K562 (cell line): Measurements from ENCODE around the gene MPIG6B. TPM values are rescaled to one million over a fixed set of nuclear protein-coding genes. Genes with fewer than 3 reads are reported as not detected.

Experiments
- FOXM1 ChIP-seq, 2 experiments: fragments of 450-650 bp in 1 of 2; sonication (generic) in 1 of 2; formaldehyde crosslinking in 1 of 2; IDR thresholded peaks; 2 replicates each; pipeline versions ENCODE4 v1.6.1 to v1.9.0; 2017 to 2022; ENCODE audit warnings: low read depth in 2 of 2, mild to moderate bottlenecking in 2 of 2, missing genetic modification reagents in 1 of 2, moderate library complexity in 1 of 2
- HDAC3 ChIP-seq: fragments of 450-650 bp; IDR thresholded peaks from 2 replicates; pipeline ENCODE4 v1.6.1; 2018; ENCODE audit warnings: borderline replicate concordance, mild to moderate bottlenecking, moderate library complexity; ENCODE audit not compliant: partially characterized antibody
- HNRNPUL1 ChIP-seq: fragments of 200-400 bp; formaldehyde crosslinking; IDR thresholded peaks from 2 replicates; pipeline ENCODE4 v1.6.1; 2017; ENCODE audit warnings: low read length
- MTA1 ChIP-seq: fragments of 450-650 bp; IDR thresholded peaks from 2 replicates; pipeline ENCODE4 v1.6.1; 2017; ENCODE audit warnings: borderline replicate concordance
- MXI1 ChIP-seq: IDR thresholded peaks from 2 replicates; pipeline ENCODE4 v1.6.1; 2011; ENCODE audit warnings: low read depth, mild to moderate bottlenecking, improper control_type of control experiment, low read length
- NFE2L1 ChIP-seq: fragments of 450-650 bp; IDR thresholded peaks from 2 replicates; pipeline ENCODE4 v1.6.1; 2016; ENCODE audit warnings: missing genetic modification characterization, low read depth, mild to moderate bottlenecking, missing compliant biosample characterization, moderate library complexity, borderline replicate concordance
- NUFIP1 ChIP-seq: fragments of 450-650 bp; IDR thresholded peaks from 2 replicates; pipeline ENCODE4 v1.6.1; 2018; ENCODE audit not compliant: partially characterized antibody
- RBM15 ChIP-seq: fragments of 200-400 bp; formaldehyde crosslinking; IDR thresholded peaks from 2 replicates; pipeline ENCODE4 v1.6.1; 2018; ENCODE audit warnings: mild to moderate bottlenecking, low read length, moderate library complexity; ENCODE audit not compliant: insufficient read depth
- RBM22 ChIP-seq: fragments of 200-400 bp; formaldehyde crosslinking; IDR thresholded peaks from 2 replicates; pipeline ENCODE4 v1.6.1; 2018; ENCODE audit warnings: low read length, low read depth; ENCODE audit not compliant: poor library complexity, severe bottlenecking
- RBM25 ChIP-seq: fragments of 200-400 bp; formaldehyde crosslinking; IDR thresholded peaks from 2 replicates; pipeline ENCODE4 v1.6.1; 2018; ENCODE audit warnings: low read length, low read depth, moderate library complexity; ENCODE audit not compliant: severe bottlenecking
- RBM39 ChIP-seq: fragments of 200-400 bp; formaldehyde crosslinking; optimal IDR thresholded peaks from 2 replicates; pipeline ENCODE3; 2018; ENCODE audit warnings: low read depth, low read length
- SP2 ChIP-seq: IDR thresholded peaks from 2 replicates; pipeline ENCODE4 v1.6.1; 2011; ENCODE audit warnings: mild to moderate bottlenecking, low read depth, low read length, moderate library complexity; ENCODE audit not compliant: poor library complexity, severe bottlenecking; ENCODE audit errors: extremely low read depth
- TAF15 ChIP-seq: fragments of 200-400 bp; formaldehyde crosslinking; IDR thresholded peaks from 2 replicates; pipeline ENCODE4 v1.6.1; 2017; ENCODE audit warnings: mild to moderate bottlenecking, low read depth, low read length, moderate library complexity
- THRAP3 ChIP-seq: fragments of 450-650 bp; IDR thresholded peaks from 2 replicates; pipeline ENCODE4 v1.6.1; 2016; ENCODE audit warnings: mild to moderate bottlenecking, inconsistent platforms, borderline replicate concordance
- USF1 ChIP-seq: sonication (generic); formaldehyde crosslinking; IDR thresholded peaks from 2 replicates; pipeline ENCODE4 v1.9.0; 2022; ENCODE audit warnings: mild to moderate bottlenecking, missing genetic modification reagents
- ZBTB2 ChIP-seq: fragments of 450-650 bp; IDR thresholded peaks from 2 replicates; pipeline ENCODE4 v1.6.1; 2016; ENCODE audit warnings: antibody characterized with exemption
- ZFP91 ChIP-seq: sonication (generic); formaldehyde crosslinking; IDR thresholded peaks from 2 replicates; pipeline ENCODE4 v1.8.0; 2022; ENCODE audit warnings: mild to moderate bottlenecking, missing genetic modification reagents
- ZNF12 ChIP-seq: sonication (generic); formaldehyde crosslinking; IDR thresholded peaks from 2 replicates; pipeline ENCODE4 v1.4.0; 2020; ENCODE audit warnings: mild to moderate bottlenecking, missing genetic modification reagents
- ZNF212 ChIP-seq: fragments of 450-650 bp; formaldehyde crosslinking; IDR thresholded peaks from 2 replicates; pipeline ENCODE4 v1.4.0; 2020; ENCODE audit warnings: mild to moderate bottlenecking
- ZNF280B ChIP-seq: fragments of 250-450 bp; sonication (Bioruptor Pico); IDR thresholded peaks from 2 replicates; pipeline ENCODE4 v1.5.1; 2021; ENCODE audit warnings: mild to moderate bottlenecking
- ZNF449 ChIP-seq: fragments of 250-450 bp; sonication (Bioruptor Pico); IDR thresholded peaks from 2 replicates; pipeline ENCODE4 v1.8.0; 2022; ENCODE audit warnings: moderate library complexity, mild to moderate bottlenecking, inconsistent platforms
- polyA plus RNA-seq, 8 experiments: library from polyadenylated mRNA; depleted of rRNA in 4 of 8; stranded (reverse) in 5 of 8; unstranded in 3 of 8; fragments of >200 nt; fragmentation: Nextera tagmentation in 2 of 8; fragmentation: Illumina TruSeq in 1 of 8; extraction: Ambion mirVana in 2 of 8; extraction: Trizol in 1 of 8; gene quantifications; 2 replicates each; pipeline versions ENCODE4 v1.2.1 to v1.2.3, GENCODE V29; 2011 to 2014; ENCODE audit warnings: inconsistent platforms in 1 of 8, missing spikeins in 1 of 8
- total RNA-seq, 7 experiments: library from RNA; depleted of rRNA in 6 of 7; stranded (reverse); fragments of >200 nt in 6 of 7; fragmentation: Illumina TruSeq in 2 of 7; extraction: Trizol in 2 of 7; gene quantifications; 2 replicates each; pipeline versions ENCODE4 v1.2.1 to v1.2.3, GENCODE V29; 2011 to 2021; ENCODE audit warnings: low replicate concordance in 1 of 7

Gene MPIG6B
- total and polyA plus RNA-seq, 9 of the 15 experiments (the other 6 are each of a cell fraction or from before 2014, with no cell fraction given) = 0.11 to 1.2 (median 0.28) TPM; not detected in 1

- TF ChIP-seq ZBTB2 = peak; percentile 28; the same call in 1 of the 2 replicates
- no peak for TF ChIP-seq MXI1
- TF ChIP-seq ZNF212 = no peak
- TF ChIP-seq HNRNPUL1 = no peak
- no peak for TF ChIP-seq MTA1
- no peak for TF ChIP-seq RBM25
- no peak for TF ChIP-seq HDAC3
- no peak for TF ChIP-seq NUFIP1
- no peak for TF ChIP-seq SP2
- no peak for TF ChIP-seq FOXM1 (IDR thresholded peaks at IDR 0.05; ENCODE audit: low read depth)
- TF ChIP-seq FOXM1 (CRISPR knock-in tag; IDR thresholded peaks at IDR 0.05; ENCODE audit: low read depth) = no peak
- TF ChIP-seq RBM39 = peak; percentile 29
- TF ChIP-seq NFE2L1 = no peak
- TF ChIP-seq ZNF449 = no peak
- TF ChIP-seq RBM15 = no peak
- TF ChIP-seq RBM22 = no peak
- TF ChIP-seq USF1 (CRISPR knock-in tag) = no peak
- no peak for TF ChIP-seq THRAP3
- peak; percentile 66; the same call in 1 of the 2 replicates for TF ChIP-seq ZNF280B (CRISPR knock-in tag)
- TF ChIP-seq ZFP91 (CRISPR knock-in tag) = no peak
- TF ChIP-seq ZNF12 = no peak
- no peak for TF ChIP-seq TAF15
These were observed 14.3 kb downstream of the MPIG6B start (continued) for GRCh38 chr6:31737315-31737990.
